Measurements from ENCODE around the gene MTX2. TPM values are rescaled to one million over a fixed set of nuclear protein-coding genes. Genes with fewer than 3 reads are reported as not detected.

Gene MTX2
- total RNA-seq, 2 donors from 2014 or later = 6.6 to 15.6 TPM

GRCh38 chr2:176383100-176383499 is 113.9 kb downstream of the MTX2 start:
- DNase-seq (no peak), ATAC-seq (no peak)
- no peaks in the 10 kb centered on the region for H3K27me3 ChIP-seq
- H3K4me1 ChIP-seq = no peaks in the 10 kb centered on the region
- TF ChIP-seq CTCF (IDR thresholded peaks at IDR 0.05) (no peak), POLR2A (IDR thresholded peaks at IDR 0.05) (no peak)
- H3K9me3 ChIP-seq = no peaks in the 10 kb centered on the region
- H3K27ac ChIP-seq = no peak overlapping the region
- H3K36me3 ChIP-seq (replicated peaks in 1 of 2; ENCODE audit: insufficient read depth in 1 of 2, low read depth in 2 of 2) = no peaks in the 10 kb centered on the region
- no peak overlapping the region for H3K4me3 ChIP-seq
- intact Hi-C loops (cut with DNase I) = no loop called here

GRCh38 chr2:176383836-176384442 is 114.7 kb downstream of the MTX2 start:
- no peak for DNase-seq
- Histone ChIP-seq H3K4me1 (no peaks in the 10 kb centered on the region), H3K9me3 (no peaks in the 10 kb centered on the region), H3K4me3 (no peak overlapping the region), H3K36me3 (replicated peaks in 1 of 2; ENCODE audit: insufficient read depth in 1 of 2, low read depth in 2 of 2) (no peaks in the 10 kb centered on the region), H3K27ac (no peak overlapping the region), H3K27me3 (no peaks in the 10 kb centered on the region)
- intact Hi-C loops (cut with DNase I) = no loop called here
- no peak for TF ChIP-seq CTCF (IDR thresholded peaks at IDR 0.05)
- no peak for TF ChIP-seq POLR2A (IDR thresholded peaks at IDR 0.05)
- no peak for ATAC-seq
- 26 to 55% methylated on average over 3 of the region's 3 CpGs for WGBS, 2 donors

GRCh38 chr2:176385219-176385759 is 116.0 kb downstream of the MTX2 start:
- ATAC-seq (no peak), DNase-seq (no peak)
- WGBS, 2 donors = 72 to 73% methylated on average over 2 of the region's 2 CpGs
- Histone ChIP-seq H3K9me3 (peaks cover 0 to 6% (median 0%) of the 10 kb centered on the region in 3 donors), H3K4me3 (no peak overlapping the region), H3K27ac (no peak overlapping the region), H3K4me1 (no peaks in the 10 kb centered on the region), H3K27me3 (no peaks in the 10 kb centered on the region), H3K36me3 (replicated peaks in 1 of 2; ENCODE audit: insufficient read depth in 1 of 2, low read depth in 2 of 2) (no peaks in the 10 kb centered on the region)
- intact Hi-C loops (cut with DNase I) = no loop called here
- no peak for TF ChIP-seq CTCF (IDR thresholded peaks at IDR 0.05)
- no peak for TF ChIP-seq POLR2A (IDR thresholded peaks at IDR 0.05)

- Histone ChIP-seq H3K4me3 (no peak overlapping the region), H3K27ac (no peak overlapping the region), H3K4me1 (no peaks in the 10 kb centered on the region), H3K36me3 (replicated peaks in 1 of 2; ENCODE audit: insufficient read depth in 1 of 2, low read depth in 2 of 2) (no peaks in the 10 kb centered on the region), H3K9me3 (peaks cover 0 to 6% (median 0%) of the 10 kb centered on the region in 3 donors), H3K27me3 (no peaks in the 10 kb centered on the region)
- DNase-seq (no peak), ATAC-seq (no peak)
- WGBS, 2 donors = 32 to 59% methylated on average over 2 of the region's 2 CpGs
- TF ChIP-seq CTCF (IDR thresholded peaks at IDR 0.05) = no peak
- TF ChIP-seq POLR2A (IDR thresholded peaks at IDR 0.05) = no peak
- intact Hi-C loops (cut with DNase I) = no loop called here
Observed at GRCh38 chr2:176385838-176386237, 116.6 kb downstream of the MTX2 start.

Other genes with a start within 250 kb of the MTX2 start
- not detected for gene EVX2, start 185.5 kb upstream of the MTX2 start, total RNA-seq
- not detected for gene HOXD13, start 176.7 kb upstream of the MTX2 start, total RNA-seq
- gene HOXD12, start 169.6 kb upstream of the MTX2 start, total RNA-seq = not detected
- not detected for gene HOXD11, start 162.2 kb upstream of the MTX2 start, total RNA-seq
- gene HOXD10, start 152.7 kb upstream of the MTX2 start, total RNA-seq = under 1 TPM in 1 of 2 donors, not detected in 1; 0.26 TPM
- 1 to 10 TPM in 1 of 2 donors, under 1 TPM in 1; 0.33 to 1.6 TPM for gene HOXD9, start 146.7 kb upstream of the MTX2 start, total RNA-seq
- gene HOXD8, start 139.7 kb upstream of the MTX2 start, total RNA-seq = 1 to 10 TPM; 2.6 to 3.1 TPM
- gene HOXD4, start 117.9 kb upstream of the MTX2 start, total RNA-seq = under 1 TPM in 1 of 2 donors, not detected in 1; 0.78 TPM
- gene HOXD3, start 112.1 kb upstream of the MTX2 start, total RNA-seq = under 1 TPM in 1 of 2 donors, not detected in 1; 0.26 TPM
- gene HOXD1, start 80.8 kb upstream of the MTX2 start, total RNA-seq = under 1 TPM in 1 of 2 donors, not detected in 1; 0.26 TPM

Data from body of pancreas (tissue), 4 donors.